Endothelial cell of umbilical vein (primary cell): ENCODE data around the gene LSP1.
A peak's percentile ranks its signal among the peaks of the same experiment; 100 is the strongest.

Experiments
- EZH2 ChIP-seq: IDR thresholded peaks from 2 replicates; pipeline ENCODE4 v1.6.1; 2012; ENCODE audit warnings: borderline replicate concordance, low read depth, mild to moderate bottlenecking, moderate library complexity, low read length, inconsistent platforms; ENCODE audit not compliant: severe bottlenecking
- GATA2 ChIP-seq: IDR thresholded peaks from 2 replicates; pipeline ENCODE4 v1.7.0; 2011; ENCODE audit warnings: low read depth, mild to moderate bottlenecking, moderate library complexity, mixed read lengths, low read length; ENCODE audit not compliant: insufficient read length, insufficient read depth
- JUN ChIP-seq: IDR thresholded peaks from 2 replicates; pipeline ENCODE4 v1.6.1; 2011; ENCODE audit warnings: borderline replicate concordance, low read depth; ENCODE audit not compliant: insufficient read length, insufficient read depth
- MYC ChIP-seq: IDR thresholded peaks from one replicate; pipeline ENCODE4 v1.6.1; 2011; ENCODE audit warnings: mild to moderate bottlenecking, low read depth, low read length
- POLR2A ChIP-seq: IDR thresholded peaks from 2 replicates; pipeline ENCODE4 v1.6.1; 2012; ENCODE audit warnings: low read depth, mild to moderate bottlenecking, control low read depth, low read length
- POLR2AphosphoS5 ChIP-seq: IDR thresholded peaks from 2 replicates; pipeline ENCODE4 v1.6.1; 2012; ENCODE audit warnings: low read depth, mild to moderate bottlenecking, control low read depth, low read length, moderate library complexity; ENCODE audit not compliant: insufficient read depth
- TF ChIP-seq, protein P1 (sequence below), 2 donors: IDR thresholded peaks; 1 replicate in 1 of 2; 2 replicates in 1 of 2; pipeline ENCODE4 v1.5.1; 2011; ENCODE audit warnings: low read length in 2 of 2, mild to moderate bottlenecking in 2 of 2, moderate library complexity in 2 of 2, control low read depth in 1 of 2, inconsistent platforms in 1 of 2, low read depth in 1 of 2; ENCODE audit not compliant: insufficient read depth in 1 of 2; ENCODE audit errors: extremely low read depth in 1 of 2

DNA sequence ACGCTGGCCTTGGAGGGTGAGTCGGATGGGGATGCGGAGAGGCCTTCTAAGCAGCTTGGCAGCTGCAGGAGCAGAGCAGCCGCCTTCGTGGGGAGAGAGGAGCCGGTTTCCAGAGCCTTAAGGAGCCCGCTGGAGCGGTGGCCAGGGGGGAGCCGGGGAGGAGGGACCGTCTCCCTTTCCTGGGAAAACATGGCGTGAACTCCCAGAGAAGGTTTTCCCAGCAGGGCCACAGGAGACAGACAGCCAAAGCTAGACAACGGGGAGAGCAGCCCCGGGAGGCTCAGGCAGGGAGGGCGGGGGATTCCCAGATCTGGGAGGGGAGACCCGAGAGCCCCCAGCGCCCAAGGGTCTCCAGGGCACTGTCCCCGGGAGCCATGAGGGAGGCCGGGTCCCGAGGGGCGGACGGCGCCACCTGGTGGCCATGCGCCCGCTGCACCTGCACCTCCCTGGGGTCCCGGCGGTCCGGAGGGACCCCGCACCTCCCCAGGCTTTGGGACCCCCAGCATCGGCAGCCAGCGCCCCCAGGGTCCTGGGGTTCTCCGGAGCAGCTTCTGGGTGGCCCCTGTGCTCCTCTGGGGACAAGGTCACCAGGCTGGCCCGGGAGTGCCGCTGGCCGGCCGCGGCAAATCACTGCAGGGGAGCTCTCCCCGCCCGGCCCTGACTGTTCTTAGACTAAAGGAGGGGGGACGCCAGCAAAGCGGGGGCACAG, 20.5 kb upstream of the LSP1 start:
- TF ChIP-seq EZH2, result no peak
- TF ChIP-seq POLR2A, result no peak
- TF ChIP-seq, protein P1, sequence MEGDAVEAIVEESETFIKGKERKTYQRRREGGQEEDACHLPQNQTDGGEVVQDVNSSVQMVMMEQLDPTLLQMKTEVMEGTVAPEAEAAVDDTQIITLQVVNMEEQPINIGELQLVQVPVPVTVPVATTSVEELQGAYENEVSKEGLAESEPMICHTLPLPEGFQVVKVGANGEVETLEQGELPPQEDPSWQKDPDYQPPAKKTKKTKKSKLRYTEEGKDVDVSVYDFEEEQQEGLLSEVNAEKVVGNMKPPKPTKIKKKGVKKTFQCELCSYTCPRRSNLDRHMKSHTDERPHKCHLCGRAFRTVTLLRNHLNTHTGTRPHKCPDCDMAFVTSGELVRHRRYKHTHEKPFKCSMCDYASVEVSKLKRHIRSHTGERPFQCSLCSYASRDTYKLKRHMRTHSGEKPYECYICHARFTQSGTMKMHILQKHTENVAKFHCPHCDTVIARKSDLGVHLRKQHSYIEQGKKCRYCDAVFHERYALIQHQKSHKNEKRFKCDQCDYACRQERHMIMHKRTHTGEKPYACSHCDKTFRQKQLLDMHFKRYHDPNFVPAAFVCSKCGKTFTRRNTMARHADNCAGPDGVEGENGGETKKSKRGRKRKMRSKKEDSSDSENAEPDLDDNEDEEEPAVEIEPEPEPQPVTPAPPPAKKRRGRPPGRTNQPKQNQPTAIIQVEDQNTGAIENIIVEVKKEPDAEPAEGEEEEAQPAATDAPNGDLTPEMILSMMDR (IDR thresholded peaks at IDR 0.05; ENCODE audit: extremely low read depth in 1 of 2, insufficient read depth in 1 of 2, low read depth in 1 of 2, low read length in 2 of 2), result peak; percentile 87 to 97
- no peak for TF ChIP-seq MYC
- no peak for TF ChIP-seq POLR2AphosphoS5
- TF ChIP-seq GATA2, result no peak
- TF ChIP-seq JUN, result no peak
